ENCODE results near the gene MAPT. TPM values are rescaled to one million over a fixed set of nuclear protein-coding genes. Genes with fewer than 3 reads are reported as not detected.

The MAPT gene
- total and polyA plus RNA-seq, 2 of the 13 experiments (the other 11 are each of a cell fraction or from before 2014, with no cell fraction given): 2.1 to 2.8 TPM

- no peak overlapping the region for H3K9ac ChIP-seq (ENCODE audit: insufficient read depth, low read depth, low read length)
- no peaks in the 10 kb centered on the region for H3K9me3 ChIP-seq (ENCODE audit: low read length)
- ATAC-seq: no peak
- intact Hi-C loops (cut with micrococcal nuclease; ENCODE audit: unreplicated experiment): no loop called here
- FAIRE-seq: no peak
- TF ChIP-seq TBX2 (CRISPR knock-in tag; IDR thresholded peaks at IDR 0.05; ENCODE audit: borderline replicate concordance): no peak
- TF ChIP-seq MTA1 (CRISPR knock-in tag; IDR thresholded peaks at IDR 0.05; ENCODE audit: borderline replicate concordance): no peak
- TF ChIP-seq NR2C2 (CRISPR knock-in tag; IDR thresholded peaks at IDR 0.05; ENCODE audit: borderline replicate concordance): no peak
- TF ChIP-seq ZNF891 (CRISPR knock-in tag; IDR thresholded peaks at IDR 0.05): no peak
- TF ChIP-seq ZNF737 (CRISPR knock-in tag; IDR thresholded peaks at IDR 0.05; ENCODE audit: borderline replicate concordance): no peak
- TF ChIP-seq TOPORS (CRISPR knock-in tag; IDR thresholded peaks at IDR 0.05): no peak
- TF ChIP-seq TCF12 (IDR thresholded peaks at IDR 0.05): no peak
- TF ChIP-seq TCF12 (CRISPR knock-in tag; IDR thresholded peaks at IDR 0.05): no peak
- no peak for TF ChIP-seq ATF3 (CRISPR knock-in tag; IDR thresholded peaks at IDR 0.05)
- no peak for TF ChIP-seq NR2F2 (IDR thresholded peaks at IDR 0.05; ENCODE audit: borderline replicate concordance, low read depth)
- TF ChIP-seq FOXP1 (IDR thresholded peaks at IDR 0.05): no peak
- no peak for TF ChIP-seq FOXP1 (CRISPR knock-in tag; IDR thresholded peaks at IDR 0.05)
- no peak for TF ChIP-seq ZFP36L1 (CRISPR knock-in tag; IDR thresholded peaks at IDR 0.05)
- TF ChIP-seq IRF9 (CRISPR knock-in tag; IDR thresholded peaks at IDR 0.05; ENCODE audit: borderline replicate concordance): no peak
- no peak for TF ChIP-seq ZSCAN20 (CRISPR knock-in tag; IDR thresholded peaks at IDR 0.05; ENCODE audit: borderline replicate concordance)
- H3K4me3 ChIP-seq (replicated peaks in 1 of 3; ENCODE audit: insufficient read depth in 1 of 3, low read depth in 2 of 3, low read length in 3 of 3): no peak overlapping the region
- no peaks in the 10 kb centered on the region for H4K20me1 ChIP-seq (ENCODE audit: insufficient read depth, low read length)
- no peaks in the 10 kb centered on the region for H3K79me2 ChIP-seq (ENCODE audit: insufficient read depth, low read length)
- 70% methylated on average over 13 of the region's 13 CpGs for WGBS (ENCODE audit: low lambda C conversion rate)
- ChIA-PET POLR2A (no interaction called here), CTCF (ENCODE audit: low intra/inter-chr PET ratio, low total read pairs) (no interaction called here)
- in situ Hi-C loops (cut with HindIII; ENCODE audit: extremely low pct_ligation_motif_present, low pct_unique_long_range_greater_than_20kb): no loop called here
- no peak overlapping the region for H3K27ac ChIP-seq (ENCODE audit: extremely low read length, insufficient read depth, low read length)
- no TSS peak for BruUV-seq (replicated peaks)
- no peak overlapping the region for H3K4me2 ChIP-seq (ENCODE audit: low read depth, low read length)
- no peaks in the 10 kb centered on the region for H3K36me3 ChIP-seq (replicated peaks in 1 of 2; ENCODE audit: control insufficient read depth in 1 of 2, insufficient read depth in 2 of 2, low read length in 2 of 2)
- no peak overlapping the region for H2AFZ ChIP-seq (ENCODE audit: low read length)
- H3K27me3 ChIP-seq (ENCODE audit: control insufficient read depth in 1 of 2, insufficient read depth in 2 of 2, low read length in 2 of 2): 0 out of 5 replicates have a peak, but pooled peaks cover 0 to 1% of the 10 kb centered on the region in 2 experiments
- DNase-seq (ENCODE audit: low spot score): no peak
- peaks cover 31% of the 10 kb centered on the region for H3K4me1 ChIP-seq (ENCODE audit: insufficient read depth, low read length)
Measured at GRCh38 chr17:45997166-45997565, 102.8 kb downstream of the MAPT start.

All from HepG2 (cell line).